Stimulated activated effector memory CD8-positive, alpha-beta T cell treated with anti-CD3 and anti-CD28 coated beads, Interleukin-12 subunit alpha, Interleukin-12 subunit beta, amount 100 ng/mL, for 72 hours (primary cell): Measurements from ENCODE around the gene IGF2BP3.
"Not testable (repeated sequence)": the region's sequence is repeated elsewhere in the genome, so short reads cannot be mapped to it uniquely, and the experiment has no call there.

Experiments
- ATAC-seq: fragments of 150-1000 bp; cut with Tn5 transposase; 2 replicates; pipeline ENCODE4 v1.10.0; 2021
- DNase-seq, 2 donors: peaks; one replicate each; pipeline ENCODE4 v3.0.0; 2021 to 2022; ENCODE audit warnings: low spot score in 2 of 2
- H3K27ac Mint-ChIP-seq: one replicate; pipeline ENCODE4 v1.8.0; 2022; ENCODE audit warnings: mild to moderate bottlenecking, mixed read lengths
- H3K36me3 Mint-ChIP-seq: one replicate; pipeline ENCODE4 v1.8.0; 2022; ENCODE audit warnings: mild to moderate bottlenecking, mixed read lengths
- H3K4me1 Mint-ChIP-seq: one replicate; pipeline ENCODE4 v1.8.0; 2022; ENCODE audit warnings: mixed read lengths
- H3K4me3 Mint-ChIP-seq: one replicate; pipeline ENCODE4 v1.8.0; 2022; ENCODE audit warnings: mild to moderate bottlenecking, mixed read lengths
- H3K9me3 Mint-ChIP-seq: one replicate; pipeline ENCODE4 v1.8.0; 2022; ENCODE audit warnings: mixed read lengths

The IGF2BP3 gene

DNA sequence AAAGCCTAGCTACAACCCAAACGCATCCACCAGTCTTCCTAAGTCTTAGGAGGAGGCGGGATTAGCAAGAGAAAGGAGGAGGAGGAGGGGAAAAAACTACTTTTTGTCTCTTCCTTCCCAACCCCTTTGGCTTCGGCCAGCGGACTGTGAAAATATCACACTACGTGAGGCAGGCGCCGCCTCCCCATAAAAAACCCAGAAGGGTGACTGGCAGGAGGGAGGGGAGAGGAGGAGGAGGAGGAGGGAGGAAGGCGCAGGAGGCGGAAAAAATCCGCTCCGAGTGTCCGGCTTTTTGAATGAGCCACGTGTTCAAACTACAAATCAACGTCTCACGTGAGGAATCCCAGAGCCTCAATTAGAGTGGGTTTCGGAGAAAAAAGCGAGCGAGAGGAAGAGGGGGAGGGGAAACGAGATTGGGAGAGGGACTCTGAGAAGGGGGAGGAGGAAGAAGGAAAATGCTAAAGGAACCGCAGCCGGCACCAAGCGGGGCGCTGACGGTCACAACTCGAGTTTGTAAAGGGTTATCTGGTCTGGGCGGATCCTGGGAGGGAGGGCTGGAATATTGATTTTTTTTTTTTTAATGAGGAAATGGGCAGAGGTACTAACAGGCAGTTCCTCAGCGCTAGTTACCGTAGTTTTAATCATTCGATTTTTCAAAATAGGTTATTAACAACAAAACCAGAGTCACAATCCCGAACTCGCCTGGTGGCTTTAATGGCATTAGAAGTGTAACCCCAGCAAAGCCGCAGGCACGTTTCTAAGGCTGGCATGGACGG is at the start of gene IGF2BP3:
Gene IGF2BP3, minus strand, starts transcription at position 162 of the 776 bp plus-strand sequence. CDS start 381 bp downstream, outside the sequence.
- no peak for ATAC-seq
- DNase-seq: peak in 1 of 2 donors; percentile 58
- no peaks in the 10 kb centered on the region for H3K9me3 Mint-ChIP-seq
- peak within 1 kb of the TSS; percentile 79 for H3K4me3 Mint-ChIP-seq
- peaks cover 18% of the 10 kb centered on the region for H3K36me3 Mint-ChIP-seq
- peak within 1 kb of the TSS; percentile 73 for H3K27ac Mint-ChIP-seq
- peaks cover 33% of the 10 kb centered on the region for H3K4me1 Mint-ChIP-seq

DNA sequence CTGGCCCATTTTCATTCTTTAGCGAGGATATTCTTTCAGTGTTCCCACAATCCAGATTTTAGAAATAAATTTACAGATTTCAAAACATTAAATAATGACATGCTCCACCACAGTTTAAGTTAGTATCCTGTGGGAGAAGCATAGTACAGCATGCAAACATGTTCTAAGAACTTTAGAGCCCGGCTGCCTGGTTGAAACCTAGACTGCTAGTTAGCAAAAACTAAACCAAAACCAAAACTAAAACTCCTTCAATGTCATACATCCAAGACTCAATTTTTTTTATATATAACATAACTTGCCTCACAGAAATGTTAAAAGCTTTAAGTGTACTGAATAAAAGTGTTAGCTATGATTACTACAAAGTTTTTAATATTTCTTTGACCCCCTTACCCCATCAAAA is 44.5 kb upstream of the IGF2BP3 start:
- Mint-ChIP-seq H3K27ac (peak overlapping the region; percentile 17), H3K4me1 (peaks cover 29% of the 10 kb centered on the region), H3K9me3 (peaks cover 3% of the 10 kb centered on the region), H3K36me3 (peaks cover 100% of the 10 kb centered on the region), H3K4me3 (no peak overlapping the region)
- peak in 1 of 2 donors; percentile 38 for DNase-seq
- peak; percentile 65 for ATAC-seq

DNA sequence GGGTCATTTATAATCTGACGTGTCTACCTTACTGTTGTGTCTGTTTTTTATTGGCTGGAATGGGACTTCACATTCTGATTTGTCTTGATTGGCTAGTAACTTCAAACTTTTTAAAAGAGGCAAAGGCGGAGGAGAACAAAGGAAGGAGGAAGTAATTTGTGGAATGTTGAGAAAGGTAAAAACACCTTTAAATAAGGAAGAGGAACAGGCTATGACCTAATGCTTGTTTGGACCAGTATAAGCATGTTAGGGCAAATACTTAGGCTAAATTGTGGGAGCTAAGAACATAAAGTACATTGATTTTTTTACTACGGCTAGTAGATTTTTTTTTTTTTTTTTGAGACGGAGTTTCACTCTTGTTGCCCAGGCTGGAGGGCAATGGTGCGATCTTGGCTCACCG is 43.5 kb upstream of the IGF2BP3 start:
- H3K36me3 Mint-ChIP-seq: peaks cover 100% of the 10 kb centered on the region
- H3K4me1 Mint-ChIP-seq: peaks cover 28% of the 10 kb centered on the region
- ATAC-seq, H3K4me3 Mint-ChIP-seq, H3K9me3 Mint-ChIP-seq, DNase-seq: not testable (repeated sequence)
- peak overlapping the region; percentile 45 for H3K27ac Mint-ChIP-seq

DNA sequence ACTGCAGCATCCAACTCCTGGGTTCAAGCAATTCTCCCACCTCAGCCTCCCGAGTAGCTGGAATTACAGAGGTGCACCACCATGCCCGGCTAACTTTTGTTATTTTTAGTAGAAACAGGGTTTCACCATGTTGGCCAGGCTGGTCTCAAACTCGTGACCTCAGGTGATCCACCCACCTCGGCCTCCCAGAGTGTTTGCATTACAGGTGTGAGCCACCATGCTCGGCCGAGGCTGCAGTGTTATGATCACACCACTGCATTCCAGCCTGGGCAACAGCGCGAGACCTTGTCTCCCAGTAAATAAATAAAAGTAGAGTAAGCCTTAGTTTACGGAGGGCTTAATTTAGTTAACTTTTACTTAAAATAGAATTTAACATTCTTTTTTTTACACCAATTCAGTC is 23.7 kb upstream of the IGF2BP3 start:
- no peak overlapping the region for H3K27ac Mint-ChIP-seq
- peaks cover 19% of the 10 kb centered on the region for H3K36me3 Mint-ChIP-seq
- H3K4me3 Mint-ChIP-seq: no peak overlapping the region
- no peaks in the 10 kb centered on the region for H3K4me1 Mint-ChIP-seq
- no peak for DNase-seq
- H3K9me3 Mint-ChIP-seq: no peaks in the 10 kb centered on the region
- no peak for ATAC-seq

DNA sequence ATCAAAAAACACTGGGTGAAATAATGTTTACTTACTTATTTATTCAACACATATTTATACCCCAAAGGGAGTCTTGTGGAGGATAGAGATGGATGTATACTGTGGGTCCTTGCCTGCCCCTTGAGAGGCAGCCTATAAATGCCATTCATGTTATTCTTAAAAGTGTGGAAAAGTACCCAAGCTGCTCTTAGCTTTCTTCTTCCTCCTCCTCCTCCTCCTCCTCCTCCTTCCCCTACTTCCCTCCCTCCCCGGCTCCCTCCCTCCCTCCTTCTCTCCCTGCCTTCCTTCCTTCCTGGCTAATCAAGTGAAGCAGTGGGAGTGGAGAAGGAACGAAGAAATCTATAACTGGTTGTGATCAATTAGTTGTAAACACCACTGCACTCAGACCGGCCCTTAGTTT is 21.2 kb upstream of the IGF2BP3 start:
- Mint-ChIP-seq H3K4me3 (peak overlapping the region; percentile 76), H3K36me3 (peaks cover 12% of the 10 kb centered on the region), H3K9me3 (no peaks in the 10 kb centered on the region), H3K27ac (peak overlapping the region; percentile 88), H3K4me1 (no peaks in the 10 kb centered on the region)
- no peak for ATAC-seq
- no peak for DNase-seq

DNA sequence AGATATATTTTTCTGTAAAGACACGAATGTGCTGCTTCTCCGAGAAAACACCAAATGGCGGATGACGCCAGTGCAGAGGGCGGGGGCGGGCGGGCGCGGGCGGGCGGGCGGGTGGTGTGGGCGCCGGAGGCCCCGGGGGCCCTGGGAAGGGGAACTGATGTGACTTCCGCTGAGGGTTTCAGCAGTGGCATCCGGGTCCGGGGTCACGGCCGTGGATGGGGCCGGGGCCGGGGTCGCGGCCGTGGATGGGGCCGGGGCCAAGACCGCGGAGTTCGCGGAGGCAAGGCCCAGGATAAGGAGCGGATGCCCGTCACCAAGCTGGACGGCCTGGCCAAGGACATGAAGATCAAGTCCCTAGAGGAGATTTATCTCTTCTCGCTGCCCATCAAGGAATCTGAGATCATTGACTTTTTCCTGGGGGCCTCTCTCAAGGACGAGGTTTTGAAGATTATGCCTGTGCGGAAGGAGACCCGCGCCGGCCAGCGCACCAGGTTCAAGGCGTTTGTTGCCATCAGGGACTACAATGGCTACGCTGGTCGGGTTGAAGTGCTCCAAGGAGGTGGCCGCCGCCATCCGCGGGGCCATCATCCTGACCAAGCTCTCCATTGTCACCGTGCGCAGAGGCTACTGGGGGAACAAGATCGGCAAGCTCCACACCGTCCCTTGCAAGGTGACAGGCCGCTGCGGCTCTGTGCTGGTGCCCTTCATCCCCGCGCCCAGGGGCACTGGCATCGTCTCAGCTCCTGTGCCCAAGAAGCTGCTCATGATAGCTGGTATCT is 20.3 kb upstream of the IGF2BP3 start:
- peak; percentile 92 for ATAC-seq
- Mint-ChIP-seq H3K36me3 (peaks cover 12% of the 10 kb centered on the region), H3K4me1 (no peaks in the 10 kb centered on the region), H3K4me3 (peak overlapping the region; percentile 76), H3K9me3 (no peaks in the 10 kb centered on the region), H3K27ac (peak overlapping the region; percentile 88)
- peak; percentile 30 to 69 for DNase-seq

DNA sequence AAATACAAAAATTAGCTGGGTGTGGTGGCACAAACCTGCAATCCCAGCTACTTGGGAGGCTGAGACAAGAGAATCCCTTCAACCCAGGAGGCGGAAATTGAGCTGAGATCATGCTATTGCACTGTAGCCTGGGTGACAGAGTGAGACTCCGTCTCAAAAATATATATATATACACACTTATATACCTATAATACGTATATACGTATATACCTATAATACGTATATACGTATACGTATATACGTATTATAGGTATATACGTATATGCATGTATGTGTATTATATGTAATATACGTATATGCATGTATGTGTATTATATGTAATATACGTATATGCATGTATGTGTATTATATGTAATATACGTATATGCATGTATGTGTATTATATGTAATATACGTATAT is 18.4 kb upstream of the IGF2BP3 start:
- not testable (repeated sequence) for H3K9me3 Mint-ChIP-seq, H3K4me3 Mint-ChIP-seq, ATAC-seq, H3K27ac Mint-ChIP-seq, DNase-seq, H3K4me1 Mint-ChIP-seq, H3K36me3 Mint-ChIP-seq

DNA sequence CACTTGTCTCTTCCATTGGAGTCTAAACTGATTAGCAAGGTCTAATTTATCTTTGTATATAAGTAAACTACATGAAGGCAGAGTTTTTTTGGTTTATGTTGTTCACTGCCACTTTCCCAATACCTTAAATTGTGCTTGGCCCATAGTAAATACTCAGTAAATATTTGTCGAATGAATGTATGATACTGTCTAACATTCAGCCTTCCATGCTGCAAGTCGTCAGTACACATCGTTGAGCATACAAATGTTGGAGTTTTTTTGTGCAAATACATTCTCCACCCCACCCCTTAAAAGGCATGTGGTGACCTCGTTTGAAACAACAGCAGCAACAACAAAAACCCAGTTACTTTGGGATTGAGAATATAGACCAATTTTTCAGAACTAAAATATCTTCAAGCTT is 17.4 kb upstream of the IGF2BP3 start:
- Mint-ChIP-seq H3K4me3 (no peak overlapping the region), H3K36me3 (peaks cover 5% of the 10 kb centered on the region), H3K9me3 (no peaks in the 10 kb centered on the region), H3K27ac (no peak overlapping the region), H3K4me1 (no peaks in the 10 kb centered on the region)
- ATAC-seq: no peak
- peak in 1 of 2 donors; percentile 17 for DNase-seq

DNA sequence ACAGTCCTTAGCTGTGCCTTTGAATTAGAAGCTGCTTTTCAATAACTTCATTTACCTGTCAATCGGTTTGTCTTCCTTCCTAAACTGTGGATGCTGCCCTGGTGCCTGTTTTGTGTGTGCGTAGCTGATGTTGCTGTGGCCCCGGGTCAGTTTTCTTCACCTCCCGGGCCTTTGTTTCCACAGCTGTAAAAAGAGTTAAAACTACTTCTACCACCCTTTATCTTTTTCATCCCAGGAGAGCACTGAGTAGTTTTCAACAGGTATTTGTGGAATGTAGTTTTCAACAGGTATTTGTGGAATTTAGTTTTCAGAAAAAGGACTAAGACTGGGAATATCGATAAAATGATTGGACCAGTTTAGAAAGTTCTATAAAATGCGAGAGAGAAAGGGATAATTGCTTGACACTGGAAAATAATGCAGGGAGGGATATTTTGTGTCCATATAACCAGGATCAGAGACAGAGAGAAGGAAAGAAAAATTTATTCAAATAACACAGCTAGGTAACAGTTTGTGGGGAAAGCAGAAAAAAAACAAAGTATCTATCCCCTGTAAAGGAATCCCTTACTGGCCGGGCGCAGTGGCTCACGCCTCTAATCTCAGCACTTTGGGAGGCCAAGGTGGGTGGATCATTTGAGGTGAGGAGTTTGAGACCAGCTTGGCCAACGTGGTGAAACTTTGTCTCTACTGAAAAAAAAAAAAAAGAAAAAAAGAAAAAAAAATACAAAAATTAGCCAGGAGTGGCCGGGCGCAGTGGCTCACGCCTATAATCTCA is 15.9 kb upstream of the IGF2BP3 start:
- no peak overlapping the region for H3K27ac Mint-ChIP-seq
- H3K9me3 Mint-ChIP-seq: no peaks in the 10 kb centered on the region
- ATAC-seq (no peak), DNase-seq (peak in 1 of 2 donors; percentile 10)
- peaks cover 5% of the 10 kb centered on the region for H3K36me3 Mint-ChIP-seq
- no peak overlapping the region for H3K4me3 Mint-ChIP-seq
- H3K4me1 Mint-ChIP-seq: no peaks in the 10 kb centered on the region

DNA sequence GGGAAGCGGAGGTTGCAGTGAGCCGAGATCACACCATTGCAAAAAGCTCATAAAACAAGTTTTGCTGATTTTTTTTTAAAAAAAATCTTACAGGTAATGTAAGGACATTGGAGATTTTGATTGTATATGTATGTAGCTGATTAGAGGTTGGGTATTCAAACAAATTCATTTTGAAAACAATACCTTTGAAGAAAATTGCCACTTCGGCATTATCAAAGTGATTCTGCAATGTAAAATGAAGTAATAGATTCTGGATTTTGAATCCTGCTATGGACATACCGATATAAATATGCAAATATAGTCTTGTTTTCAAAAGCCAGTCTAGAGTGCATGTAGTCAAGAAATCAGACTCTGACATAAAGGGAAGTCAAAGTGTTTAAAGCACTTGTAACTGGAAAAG is 12.4 kb upstream of the IGF2BP3 start:
- DNase-seq: no peak
- Mint-ChIP-seq H3K4me1 (no peaks in the 10 kb centered on the region), H3K27ac (no peak overlapping the region), H3K9me3 (no peaks in the 10 kb centered on the region), H3K36me3 (no peaks in the 10 kb centered on the region), H3K4me3 (no peak overlapping the region)
- no peak for ATAC-seq

DNA sequence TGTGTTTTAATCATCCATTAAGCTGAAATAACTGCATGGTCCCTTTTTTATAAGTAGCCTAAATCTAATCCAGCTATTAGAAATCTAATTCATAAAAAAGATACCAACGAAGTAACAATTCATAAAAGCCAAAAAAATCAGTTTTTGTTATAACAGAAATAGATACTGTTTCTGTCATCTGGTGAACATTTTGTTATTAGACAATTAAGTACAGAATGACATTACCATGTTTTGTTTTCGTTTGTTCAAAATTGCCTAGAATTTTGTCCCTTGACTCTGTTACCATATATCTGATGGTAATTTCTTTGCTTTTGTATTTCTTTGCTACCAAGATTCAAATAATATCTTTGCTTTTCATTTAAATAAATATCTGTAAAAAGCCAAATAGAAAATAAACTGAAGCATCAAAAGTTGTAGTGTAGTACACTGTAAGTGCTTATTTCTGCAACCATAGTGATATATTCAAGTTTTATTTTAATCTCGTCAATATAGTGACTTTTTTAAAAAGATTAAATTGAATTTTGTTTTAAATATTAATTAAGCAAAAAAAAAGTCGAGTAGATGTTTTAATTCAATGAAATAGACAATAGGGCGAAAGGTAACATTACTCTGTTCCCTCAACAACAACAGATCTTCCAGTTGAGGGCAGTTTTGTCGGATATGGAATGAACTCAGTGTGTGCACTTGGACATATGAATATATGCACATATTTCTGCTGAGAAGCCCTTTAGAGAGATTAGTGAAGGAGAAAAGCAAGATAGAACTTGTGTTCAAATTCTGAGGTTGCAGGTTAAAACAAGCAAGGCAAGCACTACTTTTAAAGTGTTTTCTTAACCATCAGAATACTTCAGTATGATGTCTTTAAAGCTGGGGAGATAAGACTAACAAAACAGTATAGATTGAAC is 7.9 kb upstream of the IGF2BP3 start:
- Mint-ChIP-seq H3K4me3 (no peak overlapping the region), H3K4me1 (peaks cover 6% of the 10 kb centered on the region)
- DNase-seq: no peak

DNA sequence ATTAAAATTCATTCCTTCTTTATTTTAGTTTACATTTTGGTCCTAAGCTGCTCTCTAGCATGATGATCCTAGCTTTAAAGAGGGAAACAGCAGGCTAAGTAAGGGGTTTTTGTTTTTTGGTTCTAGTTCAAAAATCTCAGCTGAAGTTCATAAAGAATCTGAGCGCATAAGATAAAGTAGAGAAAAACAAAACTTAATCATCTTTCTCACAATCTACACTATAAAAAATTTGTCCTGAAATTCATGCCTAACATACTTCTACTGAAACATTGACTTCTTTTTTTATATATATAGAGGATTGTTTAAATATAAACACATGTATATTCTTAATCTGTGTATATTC is 6.8 kb upstream of the IGF2BP3 start:
- H3K4me3 Mint-ChIP-seq: no peak overlapping the region
- H3K27ac Mint-ChIP-seq: no peak overlapping the region
- no peak for DNase-seq
- H3K36me3 Mint-ChIP-seq: peaks cover 8% of the 10 kb centered on the region
- peaks cover 6% of the 10 kb centered on the region for H3K4me1 Mint-ChIP-seq
- no peaks in the 10 kb centered on the region for H3K9me3 Mint-ChIP-seq
- ATAC-seq: no peak

More for the DNA sequence above, 7.9 kb upstream of the IGF2BP3 start:
- ATAC-seq: no peak
- no peak overlapping the region for H3K27ac Mint-ChIP-seq
- H3K36me3 Mint-ChIP-seq: peaks cover 8% of the 10 kb centered on the region
- H3K9me3 Mint-ChIP-seq: no peaks in the 10 kb centered on the region

DNA sequence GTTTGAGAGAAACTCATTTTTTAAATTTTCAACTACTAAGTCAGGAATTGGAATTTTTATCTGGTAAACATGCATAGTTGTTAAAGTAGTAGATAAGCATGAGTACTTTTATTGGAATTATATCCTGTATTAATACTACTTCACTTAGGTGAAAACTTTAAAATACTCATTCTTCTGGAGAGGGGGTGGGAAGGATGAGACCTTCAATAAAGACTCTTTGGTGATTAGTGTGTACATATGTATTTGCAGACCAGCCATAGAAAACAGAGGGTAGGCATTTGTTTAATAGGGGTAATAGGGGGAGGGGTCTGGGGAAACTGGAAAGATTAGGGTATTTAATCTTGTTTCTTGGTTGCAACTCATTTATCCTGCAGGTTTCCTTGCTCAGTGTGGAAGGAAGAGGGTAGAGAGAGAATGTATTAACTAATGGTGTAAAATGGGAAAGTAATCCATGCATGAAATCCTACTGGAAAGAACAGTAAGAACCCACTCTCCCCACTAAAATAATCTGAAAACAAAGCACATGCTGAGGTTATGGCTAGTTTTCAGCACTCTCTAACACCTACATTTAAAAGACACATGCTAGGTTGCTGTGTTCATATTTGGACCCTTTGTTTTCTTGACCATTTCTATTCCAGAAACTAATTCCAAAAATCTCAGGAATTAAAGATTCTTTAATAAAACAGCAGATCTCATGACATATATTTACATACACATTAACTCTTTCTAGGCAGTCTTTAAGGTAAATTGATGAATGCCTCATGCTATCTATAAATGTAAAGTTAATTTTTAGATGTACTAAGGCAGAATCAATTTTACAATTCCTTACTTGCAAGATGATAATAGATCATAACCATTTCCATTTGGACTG is 6.2 kb upstream of the IGF2BP3 start:
- Mint-ChIP-seq H3K27ac (no peak overlapping the region), H3K36me3 (peaks cover 8% of the 10 kb centered on the region), H3K4me3 (no peak overlapping the region), H3K9me3 (no peaks in the 10 kb centered on the region), H3K4me1 (peaks cover 6% of the 10 kb centered on the region)
- ATAC-seq (no peak), DNase-seq (no peak)

DNA sequence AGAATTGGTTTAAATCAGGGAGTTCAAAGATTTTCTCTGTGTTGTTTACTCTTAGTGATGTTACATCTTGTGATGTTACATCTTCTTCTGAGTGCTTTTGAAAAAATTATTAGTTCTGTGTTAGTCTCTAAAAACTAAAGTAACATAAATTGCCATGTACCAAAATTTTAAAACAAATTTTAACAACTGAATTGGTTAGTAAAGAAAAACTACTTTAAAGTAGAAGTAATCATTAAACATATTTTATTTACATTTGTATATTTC is 5.2 kb upstream of the IGF2BP3 start:
- no peaks in the 10 kb centered on the region for H3K9me3 Mint-ChIP-seq
- peaks cover 11% of the 10 kb centered on the region for H3K36me3 Mint-ChIP-seq
- peaks cover 11% of the 10 kb centered on the region for H3K4me1 Mint-ChIP-seq
- H3K27ac Mint-ChIP-seq: no peak overlapping the region
- DNase-seq: no peak
- no peak overlapping the region for H3K4me3 Mint-ChIP-seq
- no peak for ATAC-seq
